WTC11 (cell line): Measurements from ENCODE around the gene OPRM1. TPM values are rescaled to one million over a fixed set of nuclear protein-coding genes. Genes with fewer than 3 reads are reported as not detected.

Source experiments
- ATAC-seq: fragments of 200-7000 bp; cut with Tn5 transposase; 2 replicates; pipeline ENCODE4 v1.10.0; 2021; ENCODE audit warnings: mild to moderate bottlenecking, moderate library complexity
- CTCF ChIA-PET: fragments of 300-600 bp; sonication (Branson Sonifier 250); formaldehyde crosslinking; loops from one replicate; lab custom pipeline; 2021; ENCODE audit warnings: antibody characterized with exemption; lab: Charles Lee
- POLR2A ChIA-PET: fragments of 350-600 bp; sonication (Branson Sonifier 250); formaldehyde crosslinking; loops from one replicate; lab custom pipeline; 2021; ENCODE audit warnings: antibody characterized with exemption; lab: Charles Lee
- DNase-seq: peaks from one replicate; pipeline ENCODE4 v3.0.0; 2021; ENCODE audit warnings: low spot score
- H3K27ac Mint-ChIP-seq: 2 replicates; pipeline ENCODE4 v1.8.0; 2021; ENCODE audit warnings: mixed read lengths
- H3K27me3 Mint-ChIP-seq: 2 replicates; pipeline ENCODE4 v1.8.0; 2021; ENCODE audit warnings: low read depth, mild to moderate bottlenecking, moderate library complexity, mixed read lengths
- H3K36me3 Mint-ChIP-seq: 2 replicates; pipeline ENCODE4 v1.8.0; 2021; ENCODE audit warnings: mixed read lengths
- H3K4me1 Mint-ChIP-seq: 2 replicates; pipeline ENCODE4 v1.8.0; 2022; ENCODE audit warnings: mixed read lengths
- H3K4me3 Mint-ChIP-seq: 2 replicates; pipeline ENCODE4 v1.8.0; 2021; ENCODE audit warnings: mild to moderate bottlenecking, moderate library complexity, mixed read lengths
- H3K9me3 Mint-ChIP-seq: 2 replicates; pipeline ENCODE4 v1.8.0; 2021; ENCODE audit warnings: mixed read lengths
- ATF1 ChIP-seq: sonication (generic); formaldehyde crosslinking; IDR thresholded peaks from 2 replicates; pipeline ENCODE4 v1.8.1; 2023; ENCODE audit warnings: mild to moderate bottlenecking, moderate library complexity, missing genetic modification reagents
- CREB1 ChIP-seq: sonication (generic); formaldehyde crosslinking; IDR thresholded peaks from 2 replicates; pipeline ENCODE4 v1.8.0; 2023; ENCODE audit warnings: mild to moderate bottlenecking, missing genetic modification reagents
- CREM ChIP-seq: sonication (generic); formaldehyde crosslinking; IDR thresholded peaks from 2 replicates; pipeline ENCODE4 v1.8.1; 2022; ENCODE audit warnings: mild to moderate bottlenecking, missing genetic modification reagents, moderate library complexity
- ELF4 ChIP-seq: sonication (generic); formaldehyde crosslinking; IDR thresholded peaks from 2 replicates; pipeline ENCODE4 v1.8.1; 2022; ENCODE audit warnings: low read depth, mild to moderate bottlenecking, moderate library complexity, missing genetic modification reagents
- ERG ChIP-seq: fragments of 250-450 bp; sonication (Bioruptor Pico); IDR thresholded peaks from 2 replicates; pipeline ENCODE4 v1.8.0; 2021; ENCODE audit warnings: mild to moderate bottlenecking
- FOXK1 ChIP-seq: sonication (generic); formaldehyde crosslinking; IDR thresholded peaks from 2 replicates; pipeline ENCODE4 v1.8.0; 2022; ENCODE audit warnings: mild to moderate bottlenecking, moderate library complexity, missing genetic modification reagents
- GABPB1 ChIP-seq: sonication (generic); formaldehyde crosslinking; IDR thresholded peaks from 2 replicates; pipeline ENCODE4 v1.8.1; 2023; ENCODE audit warnings: mild to moderate bottlenecking, missing genetic modification reagents
- HMGXB4 ChIP-seq: sonication (generic); formaldehyde crosslinking; IDR thresholded peaks from 2 replicates; pipeline ENCODE4 v1.8.1; 2023; ENCODE audit warnings: mild to moderate bottlenecking, moderate library complexity, missing genetic modification reagents
- KAT7 ChIP-seq: sonication (generic); formaldehyde crosslinking; IDR thresholded peaks from 2 replicates; pipeline ENCODE4 v1.8.1; 2023; ENCODE audit warnings: missing genetic modification reagents, mild to moderate bottlenecking, borderline replicate concordance
- MYBL2 ChIP-seq: sonication (generic); formaldehyde crosslinking; IDR thresholded peaks from 2 replicates; pipeline ENCODE4 v1.8.1; 2023; ENCODE audit warnings: mild to moderate bottlenecking, moderate library complexity, missing genetic modification reagents
- NFYB ChIP-seq: sonication (generic); formaldehyde crosslinking; conservative IDR thresholded peaks from 2 replicates; pipeline ENCODE4 v1.8.0; 2022; ENCODE audit warnings: low read depth, missing genetic modification reagents
- OVOL2 ChIP-seq: fragments of 250-450 bp; sonication (Bioruptor Pico); IDR thresholded peaks from 2 replicates; pipeline ENCODE4 v1.9.0; 2021; ENCODE audit warnings: mild to moderate bottlenecking, borderline replicate concordance
- RORB ChIP-seq: fragments of 250-450 bp; sonication (Bioruptor Pico); IDR thresholded peaks from 2 replicates; pipeline ENCODE4 v1.9.0; 2021; ENCODE audit warnings: mild to moderate bottlenecking
- SMAD4 ChIP-seq: sonication (generic); formaldehyde crosslinking; IDR thresholded peaks from 2 replicates; pipeline ENCODE4 v1.8.0; 2022; ENCODE audit warnings: mild to moderate bottlenecking, missing genetic modification reagents
- STAT6 ChIP-seq: sonication (generic); formaldehyde crosslinking; conservative IDR thresholded peaks from 2 replicates; pipeline ENCODE4 v1.8.1; 2023; ENCODE audit warnings: mild to moderate bottlenecking, low read depth, missing genetic modification reagents, moderate library complexity
- TCF7 ChIP-seq: sonication (generic); formaldehyde crosslinking; IDR thresholded peaks from 2 replicates; pipeline ENCODE4 v1.8.0; 2022; ENCODE audit warnings: mild to moderate bottlenecking, low read depth, missing genetic modification reagents, moderate library complexity
- USF1 ChIP-seq: sonication (generic); formaldehyde crosslinking; IDR thresholded peaks from 2 replicates; pipeline ENCODE4 v1.8.0; 2022; ENCODE audit warnings: mild to moderate bottlenecking, missing genetic modification reagents
- ZBTB21 ChIP-seq: sonication (generic); formaldehyde crosslinking; IDR thresholded peaks from 2 replicates; pipeline ENCODE4 v1.8.1; 2023; ENCODE audit warnings: mild to moderate bottlenecking, missing genetic modification reagents, borderline replicate concordance
- ZNF138 ChIP-seq: sonication (generic); formaldehyde crosslinking; conservative IDR thresholded peaks from 2 replicates; pipeline ENCODE4 v1.8.1; 2022; ENCODE audit warnings: mild to moderate bottlenecking, moderate library complexity, missing genetic modification reagents
- ZNF219 ChIP-seq: sonication (generic); formaldehyde crosslinking; IDR thresholded peaks from 2 replicates; pipeline ENCODE4 v1.8.0; 2023; ENCODE audit warnings: missing genetic modification reagents, mild to moderate bottlenecking, borderline replicate concordance
- ZNF423 ChIP-seq: fragments of 250-450 bp; sonication (Bioruptor Pico); IDR thresholded peaks from 2 replicates; pipeline ENCODE4 v2.1.2; 2022; ENCODE audit warnings: mild to moderate bottlenecking, moderate library complexity
- ZNF425 ChIP-seq: fragments of 250-450 bp; sonication (Bioruptor Pico); conservative IDR thresholded peaks from 2 replicates; pipeline ENCODE4 v1.9.0; 2021; ENCODE audit warnings: mild to moderate bottlenecking
- ZNF671 ChIP-seq: fragments of 250-450 bp; sonication (Bioruptor Pico); IDR thresholded peaks from 2 replicates; pipeline ENCODE4 v1.8.0; 2021; ENCODE audit warnings: mild to moderate bottlenecking
- total RNA-seq: library from RNA; stranded (reverse); gene quantifications from 3 replicates; pipeline ENCODE4 v1.2.3, GENCODE V29; 2021

The OPRM1 gene
- total RNA-seq, 1 experiment from 2014 or later, result not detected

- POLR2A ChIA-PET, result no interaction called here
- Mint-ChIP-seq H3K27ac (no peak overlapping the region), H3K4me3 (no peak overlapping the region), H3K9me3 (peaks cover 10% of the 10 kb centered on the region), H3K36me3 (peaks cover 5% of the 10 kb centered on the region; the same call in 1 of the 2 replicates), H3K27me3 (no peaks in the 10 kb centered on the region), H3K4me1 (no peaks in the 10 kb centered on the region)
- TF ChIP-seq ZNF423 (CRISPR knock-in tag) (no peak), KAT7 (CRISPR knock-in tag) (no peak), TCF7 (CRISPR knock-in tag) (no peak), ELF4 (no peak), ZNF671 (CRISPR knock-in tag) (no peak), ZNF138 (CRISPR knock-in tag) (no peak), ERG (CRISPR knock-in tag) (no peak), HMGXB4 (CRISPR knock-in tag) (no peak), CREM (CRISPR knock-in tag) (no peak), RORB (CRISPR knock-in tag) (no peak)
- ATAC-seq (no peak), DNase-seq (no peak)
- CTCF ChIA-PET, result no interaction called here
Measured at GRCh38 chr6:154257067-154257466, 218.0 kb downstream of the OPRM1 start.

- Mint-ChIP-seq H3K9me3 (peaks cover 10% of the 10 kb centered on the region), H3K27me3 (no peaks in the 10 kb centered on the region), H3K4me1 (no peaks in the 10 kb centered on the region), H3K27ac (no peak overlapping the region), H3K4me3 (no peak overlapping the region), H3K36me3 (peaks cover 5% of the 10 kb centered on the region; the same call in 1 of the 2 replicates)
- CTCF ChIA-PET, result no interaction called here
- POLR2A ChIA-PET, result no interaction called here
- ATAC-seq (no peak), DNase-seq (no peak)
- TF ChIP-seq ATF1 (no peak), OVOL2 (CRISPR knock-in tag) (no peak), HMGXB4 (CRISPR knock-in tag) (no peak), ZNF138 (CRISPR knock-in tag) (no peak), ZBTB21 (CRISPR knock-in tag) (no peak), FOXK1 (CRISPR knock-in tag) (no peak), USF1 (no peak), ZNF219 (CRISPR knock-in tag) (no peak), STAT6 (CRISPR knock-in tag) (no peak), ZNF425 (CRISPR knock-in tag) (no peak), SMAD4 (CRISPR knock-in tag) (no peak), CREB1 (CRISPR knock-in tag) (no peak), MYBL2 (CRISPR knock-in tag) (no peak), GABPB1 (CRISPR knock-in tag) (no peak), NFYB (CRISPR knock-in tag) (no peak)
Measured at GRCh38 chr6:154258064-154258757, 219.2 kb downstream of the OPRM1 start.
